LNCAP (cell line): Measurements from ENCODE around the gene BACE2.

ENCODE experiments used
- TF ChIP-seq, protein P1 (sequence below): fragments of 450-650 bp; IDR thresholded peaks from 2 replicates; pipeline ENCODE4 v1.5.1; 2017; ENCODE audit warnings: mild to moderate bottlenecking

BACE2 gene

DNA sequence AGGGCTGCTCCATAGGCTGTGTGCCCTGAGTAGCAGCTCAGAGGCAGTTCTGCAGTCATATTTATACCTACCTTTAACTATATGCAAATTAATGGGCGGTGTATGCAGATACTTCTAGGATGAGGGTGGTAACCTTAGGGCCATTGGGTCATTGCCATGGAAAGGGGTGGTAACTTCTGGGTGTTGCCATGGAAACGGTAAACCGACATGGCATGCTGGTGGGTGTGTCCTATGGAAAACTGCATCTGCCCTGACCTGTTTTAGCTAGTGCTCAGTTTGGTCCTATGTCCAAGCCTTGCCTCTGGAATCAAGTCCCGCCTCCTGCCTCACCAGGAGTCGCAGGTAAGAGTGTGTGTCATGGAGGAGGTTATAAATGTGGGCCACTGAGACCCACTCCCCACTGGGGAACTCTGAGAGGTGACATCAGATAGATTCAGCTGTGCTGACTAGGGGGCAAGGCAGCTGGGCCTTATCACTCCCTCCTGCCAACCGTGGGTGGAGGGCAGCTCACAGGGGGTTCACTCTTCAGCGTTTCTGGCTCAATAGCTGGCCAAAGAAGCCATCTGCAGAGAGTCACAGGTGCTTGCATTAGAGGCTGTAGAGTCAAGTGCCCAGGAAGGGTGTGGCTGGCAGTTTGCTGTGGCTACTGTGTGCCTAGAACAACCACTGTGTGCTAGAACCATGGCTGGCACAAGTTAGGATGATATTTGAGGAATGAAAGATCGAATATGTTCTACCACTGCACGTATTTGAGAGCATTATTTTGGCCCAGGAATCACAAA lies 19.0 kb downstream of the BACE2 start:
- TF ChIP-seq, protein P1, sequence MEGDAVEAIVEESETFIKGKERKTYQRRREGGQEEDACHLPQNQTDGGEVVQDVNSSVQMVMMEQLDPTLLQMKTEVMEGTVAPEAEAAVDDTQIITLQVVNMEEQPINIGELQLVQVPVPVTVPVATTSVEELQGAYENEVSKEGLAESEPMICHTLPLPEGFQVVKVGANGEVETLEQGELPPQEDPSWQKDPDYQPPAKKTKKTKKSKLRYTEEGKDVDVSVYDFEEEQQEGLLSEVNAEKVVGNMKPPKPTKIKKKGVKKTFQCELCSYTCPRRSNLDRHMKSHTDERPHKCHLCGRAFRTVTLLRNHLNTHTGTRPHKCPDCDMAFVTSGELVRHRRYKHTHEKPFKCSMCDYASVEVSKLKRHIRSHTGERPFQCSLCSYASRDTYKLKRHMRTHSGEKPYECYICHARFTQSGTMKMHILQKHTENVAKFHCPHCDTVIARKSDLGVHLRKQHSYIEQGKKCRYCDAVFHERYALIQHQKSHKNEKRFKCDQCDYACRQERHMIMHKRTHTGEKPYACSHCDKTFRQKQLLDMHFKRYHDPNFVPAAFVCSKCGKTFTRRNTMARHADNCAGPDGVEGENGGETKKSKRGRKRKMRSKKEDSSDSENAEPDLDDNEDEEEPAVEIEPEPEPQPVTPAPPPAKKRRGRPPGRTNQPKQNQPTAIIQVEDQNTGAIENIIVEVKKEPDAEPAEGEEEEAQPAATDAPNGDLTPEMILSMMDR: no peak

DNA sequence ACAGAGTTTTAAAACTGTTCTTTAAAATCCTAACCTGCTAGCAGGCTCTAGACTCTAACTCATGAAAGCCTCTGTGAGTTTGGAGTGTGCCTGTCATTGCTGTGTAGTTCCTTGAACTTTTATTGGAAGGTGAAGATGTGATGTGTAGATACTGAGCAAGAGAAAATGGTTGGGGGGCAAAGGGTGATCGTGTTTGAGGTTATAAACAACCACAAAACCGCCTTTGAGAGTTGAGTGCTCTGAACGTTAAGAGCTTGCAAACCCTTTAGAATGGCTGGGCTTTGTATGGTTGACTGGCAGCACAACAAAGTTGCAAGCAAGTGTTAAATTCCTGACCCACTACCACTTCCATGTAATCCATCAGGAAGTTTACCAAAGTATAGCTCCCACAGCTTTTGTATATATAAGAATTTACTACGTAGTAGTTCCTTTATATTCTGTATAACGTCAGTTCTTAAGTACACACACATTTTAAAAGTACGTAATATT lies 19.6 kb downstream of the BACE2 start:
- TF ChIP-seq, protein P1: no peak

DNA sequence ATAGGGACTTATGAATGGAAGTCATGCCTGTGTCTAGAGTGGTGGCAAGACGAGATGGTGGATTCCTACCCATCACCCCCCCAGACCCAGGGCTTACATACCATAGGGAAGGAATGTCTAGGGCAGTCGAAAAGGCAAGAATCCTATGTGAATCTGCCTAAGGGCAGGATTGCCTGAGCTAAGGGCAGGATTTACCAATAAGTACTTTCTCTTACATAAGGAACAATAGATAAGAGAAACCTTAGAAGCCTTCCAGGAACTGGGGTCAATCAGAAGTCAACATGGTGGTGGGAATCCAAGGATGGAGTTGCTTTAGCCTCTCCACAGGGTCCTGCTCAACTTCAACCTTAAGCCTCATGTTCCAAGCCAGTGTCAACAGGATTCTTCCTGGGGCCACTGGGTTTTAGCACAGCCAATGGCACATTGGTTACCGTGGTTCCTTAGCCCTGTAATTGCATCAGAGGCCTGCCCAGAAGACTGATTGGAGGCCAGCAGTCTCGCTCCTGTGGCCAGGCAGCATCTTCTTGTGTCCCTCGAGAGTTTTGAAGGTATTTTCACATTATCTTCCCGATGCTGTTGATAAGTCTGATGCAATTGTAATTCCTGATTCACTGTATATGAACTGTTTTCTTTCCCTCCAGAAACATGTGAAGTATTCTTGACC lies 20.7 kb downstream of the BACE2 start:
- TF ChIP-seq, protein P1: no peak

DNA sequence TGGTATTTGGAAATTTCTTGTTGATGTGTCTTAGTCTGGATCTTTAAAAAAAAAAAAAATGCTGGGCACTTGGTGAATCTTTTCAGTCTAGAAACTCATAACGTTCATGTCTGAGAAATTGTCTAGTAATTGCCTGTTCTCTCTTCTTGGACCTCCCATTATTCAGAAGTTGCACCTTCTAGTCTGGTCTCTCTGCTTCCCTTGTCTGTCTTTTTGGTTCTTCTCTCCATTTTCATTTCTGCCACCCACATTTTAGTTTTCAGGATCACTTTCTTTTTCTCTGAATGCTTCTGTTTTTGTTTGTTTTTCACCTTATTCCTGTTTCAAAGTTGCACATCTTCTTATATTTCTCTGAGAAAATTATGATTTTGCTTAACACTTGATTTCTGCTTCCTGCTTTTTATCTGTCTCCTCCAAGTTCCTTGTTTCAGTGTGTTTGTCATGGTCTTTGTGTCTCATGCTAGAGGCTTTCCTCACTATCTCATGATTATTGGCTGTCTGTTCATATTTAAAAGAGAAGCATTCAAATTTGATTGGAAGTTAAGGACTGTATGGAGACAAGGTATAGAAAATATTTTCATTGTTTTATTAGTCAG lies 21.3 kb downstream of the BACE2 start:
- TF ChIP-seq, protein P1: no peak

DNA sequence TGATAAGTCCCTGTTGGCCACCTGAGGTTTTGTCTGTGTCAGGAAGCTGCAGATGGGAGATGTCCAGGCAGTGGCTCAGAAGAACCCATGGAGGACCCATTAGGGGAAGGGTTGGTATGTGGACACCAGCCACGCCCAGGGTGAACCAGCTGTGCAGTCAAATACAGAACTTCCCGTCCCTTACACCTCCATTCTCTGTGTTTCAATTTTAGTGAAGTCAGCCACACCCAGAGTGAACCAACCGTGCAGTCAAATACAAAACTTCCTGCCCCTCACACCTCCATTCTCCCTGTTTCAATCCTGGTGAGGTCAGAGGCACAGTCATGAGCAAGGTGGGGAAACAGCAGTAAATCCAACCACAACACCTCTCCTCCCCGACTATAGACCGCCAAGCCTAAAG lies 27.4 kb downstream of the BACE2 start:
- TF ChIP-seq, protein P1: no peak

DNA sequence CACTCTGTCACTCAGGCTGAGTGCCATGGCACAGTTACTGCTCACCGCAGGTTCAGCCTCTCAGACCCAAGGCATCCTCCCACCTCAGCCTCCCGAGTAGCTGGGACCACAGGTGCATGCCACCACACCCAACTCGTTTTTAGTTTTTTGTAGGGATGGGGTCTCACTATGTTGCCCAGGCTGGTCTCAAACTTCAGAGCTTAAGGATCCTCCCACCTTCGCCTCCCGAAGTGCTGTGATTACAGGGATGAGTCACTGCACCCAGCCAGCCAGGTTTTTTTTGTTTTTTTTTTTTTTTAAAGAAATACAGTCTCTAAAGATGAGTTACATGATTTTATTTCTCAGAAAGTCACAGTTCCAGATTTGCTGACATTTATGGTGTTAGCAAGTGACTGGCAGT lies 29.0 kb downstream of the BACE2 start:
- TF ChIP-seq, protein P1: no peak

DNA sequence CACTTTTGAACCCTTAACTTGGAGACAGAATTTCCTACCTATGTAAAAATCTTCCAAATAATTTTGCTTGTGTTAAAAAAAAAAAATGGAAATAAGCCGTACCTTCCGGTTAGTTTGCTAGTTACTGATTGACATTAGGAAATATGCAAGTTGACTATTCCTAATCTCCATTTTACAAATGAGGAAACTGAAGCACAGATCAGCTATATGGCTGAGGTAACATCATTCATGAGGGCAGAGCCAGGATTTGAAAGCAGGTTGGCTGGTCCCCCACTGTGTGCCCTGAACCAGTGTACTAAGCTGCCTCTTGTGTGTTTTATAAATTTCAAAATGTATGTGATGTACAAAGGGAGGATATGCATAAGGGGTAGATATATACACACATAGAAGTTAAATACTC lies 29.6 kb downstream of the BACE2 start:
- TF ChIP-seq, protein P1: no peak
